CD4-positive, alpha-beta T cell treated with Interferon gamma for 1 hour (primary cell): ENCODE results near the gene TTC28.
"Not testable (repeated sequence)": the region's sequence is repeated elsewhere in the genome, so short reads cannot be mapped to it uniquely, and the experiment has no call there.

Experiments used
- DNase-seq: peaks from one replicate; pipeline ENCODE4 v3.0.0-alpha.2; 2020

Gene TTC28

DNA sequence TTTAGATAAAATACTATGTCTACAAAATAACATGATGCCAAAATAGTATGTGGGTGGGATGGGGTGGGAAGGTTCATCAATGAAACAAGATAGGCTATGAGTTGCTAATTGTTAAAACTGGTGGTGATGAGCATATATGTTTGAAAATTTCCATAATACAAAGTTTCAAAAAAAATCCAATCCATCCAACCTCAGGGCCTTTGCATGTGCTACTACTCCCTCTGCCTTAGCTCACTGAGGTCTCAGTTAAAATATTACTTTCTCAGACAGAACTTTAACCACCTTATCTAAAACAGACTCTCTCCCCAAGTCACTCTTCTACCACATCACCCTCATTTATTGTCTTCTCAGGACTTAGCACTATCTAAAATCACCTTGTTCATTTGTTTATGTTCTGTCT, 201.1 kb downstream of the TTC28 start:
- DNase-seq: no peak

DNA sequence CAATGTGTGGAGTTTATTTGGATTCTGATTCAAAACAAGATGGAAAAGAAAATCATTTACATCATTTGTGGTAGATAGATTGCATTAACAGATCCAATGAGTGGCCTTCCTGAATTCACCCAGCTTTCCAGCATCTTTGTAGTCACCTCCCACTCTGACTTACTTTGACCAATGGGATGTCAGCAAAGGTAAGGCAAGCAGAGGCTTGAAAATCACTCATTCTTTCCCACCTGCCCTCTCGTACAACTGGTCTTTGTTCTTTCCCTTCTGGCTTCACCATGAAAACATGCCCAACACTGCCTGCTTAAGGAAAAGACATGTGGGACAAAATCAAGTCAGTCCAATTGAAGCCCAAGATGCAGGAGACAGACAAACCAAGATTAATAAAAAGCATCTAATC, 202.1 kb downstream of the TTC28 start:
- DNase-seq: no peak

- no peak for DNase-seq
Measured at GRCh38 chr22:28474330-28474729, 205.3 kb downstream of the TTC28 start.

DNA sequence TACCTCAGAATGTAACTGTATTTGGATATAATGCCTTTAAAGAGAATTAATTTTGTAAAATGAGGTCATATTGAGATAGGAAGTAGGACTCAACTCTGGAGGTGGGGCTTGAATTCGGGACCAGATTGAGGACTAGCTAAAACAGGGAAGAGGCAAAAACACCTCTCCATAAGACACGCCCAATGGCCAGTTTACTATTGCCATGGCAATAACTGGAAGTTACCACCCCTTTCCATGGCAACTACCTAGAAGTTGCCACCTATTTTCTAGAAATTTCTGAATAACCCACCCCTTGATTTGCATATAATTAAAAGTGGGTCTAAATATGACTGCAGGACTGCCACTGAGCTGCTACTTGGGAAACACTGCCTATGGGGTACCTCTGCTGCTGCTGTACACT, 206.4 kb downstream of the TTC28 start:
- no peak for DNase-seq

- DNase-seq: not testable (repeated sequence)
Measured at GRCh38 chr22:28467055-28467454, 212.6 kb downstream of the TTC28 start.

GRCh38 chr22:28466399-28466798, 213.2 kb downstream of the TTC28 start:
- no peak for DNase-seq

DNA sequence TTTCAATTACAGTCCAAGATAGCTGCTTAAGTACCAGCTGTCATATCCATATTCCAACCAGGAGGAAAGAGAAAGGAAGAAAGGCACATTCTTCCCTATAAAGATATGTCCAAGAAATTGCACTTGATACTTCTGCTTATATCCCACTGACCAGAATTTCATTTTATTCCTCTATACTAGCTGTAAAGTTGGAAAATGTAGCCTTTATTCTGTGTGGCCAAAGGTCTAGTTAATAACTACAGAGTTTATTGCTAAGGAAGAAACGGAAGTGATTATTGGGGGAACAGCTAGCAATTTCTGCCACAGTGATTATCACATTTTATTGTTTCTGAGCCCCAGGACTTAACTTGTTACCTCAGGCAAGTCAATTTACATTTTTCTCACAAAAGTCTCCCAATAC, 213.8 kb downstream of the TTC28 start:
- DNase-seq: no peak

GRCh38 chr22:28464127-28464526, 215.5 kb downstream of the TTC28 start:
- no peak for DNase-seq

- not testable (repeated sequence) for DNase-seq
Measured at GRCh38 chr22:28463408-28463807, 216.2 kb downstream of the TTC28 start.

DNA sequence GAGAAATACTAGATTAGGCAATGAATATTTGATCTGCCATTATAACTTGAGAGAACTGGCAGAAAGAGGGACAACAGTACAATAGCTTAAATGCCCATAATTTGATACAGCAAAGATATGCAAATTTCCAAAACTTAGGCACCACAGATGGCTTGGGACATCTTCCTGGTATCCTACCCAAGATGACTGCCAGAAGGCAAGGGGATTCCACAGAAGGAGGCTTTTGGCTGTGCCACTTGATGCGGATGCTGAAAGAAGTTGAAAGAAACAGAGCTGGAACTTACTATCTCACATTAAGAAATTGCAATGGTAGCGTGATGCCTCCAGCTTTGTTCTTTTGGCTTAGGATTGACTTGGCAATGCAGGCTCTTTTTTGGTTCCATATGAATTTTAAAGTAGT, 216.7 kb downstream of the TTC28 start:
- no peak for DNase-seq

DNA sequence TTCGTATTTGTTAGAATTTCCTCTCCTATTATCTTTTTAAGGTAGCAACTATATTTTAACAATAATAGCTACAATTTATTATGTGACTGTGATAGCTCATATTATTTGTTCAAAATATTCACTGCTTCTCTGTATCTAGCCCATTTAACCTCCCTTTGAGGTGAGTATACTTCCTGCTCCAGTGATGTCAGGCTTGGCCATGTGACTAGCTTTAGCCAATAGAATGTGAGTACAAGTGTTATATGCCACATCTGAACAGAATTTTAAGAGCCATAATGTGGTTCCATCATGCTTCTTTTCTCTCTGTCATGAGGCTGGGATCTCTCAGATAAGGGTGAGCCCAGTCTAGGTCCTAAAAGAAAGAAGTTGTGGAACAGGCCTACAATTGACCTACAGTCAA, 217.6 kb downstream of the TTC28 start:
- DNase-seq: no peak

GRCh38 chr22:28454431-28455064, 225.1 kb downstream of the TTC28 start:
- DNase-seq: no peak

DNA sequence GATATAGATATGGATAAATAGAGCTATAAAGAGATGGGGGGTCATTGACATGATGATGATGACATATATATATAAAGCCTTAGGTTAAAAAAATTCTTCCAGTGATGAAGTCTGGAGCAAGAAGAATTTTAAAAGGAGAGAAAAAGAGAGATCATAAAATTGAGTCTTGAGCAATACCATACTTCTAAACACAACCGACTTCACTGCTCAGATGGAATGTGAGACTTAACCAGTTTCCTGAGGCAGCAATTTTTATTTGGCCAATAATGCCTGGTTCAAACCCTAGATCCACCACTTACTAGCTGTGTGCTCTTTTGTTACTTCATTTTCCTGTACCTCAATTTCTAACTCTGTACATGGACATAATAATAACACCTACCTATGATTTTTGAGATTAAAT, 229.5 kb downstream of the TTC28 start:
- no peak for DNase-seq

GRCh38 chr22:28449041-28449440, 230.6 kb downstream of the TTC28 start:
- no peak for DNase-seq

DNA sequence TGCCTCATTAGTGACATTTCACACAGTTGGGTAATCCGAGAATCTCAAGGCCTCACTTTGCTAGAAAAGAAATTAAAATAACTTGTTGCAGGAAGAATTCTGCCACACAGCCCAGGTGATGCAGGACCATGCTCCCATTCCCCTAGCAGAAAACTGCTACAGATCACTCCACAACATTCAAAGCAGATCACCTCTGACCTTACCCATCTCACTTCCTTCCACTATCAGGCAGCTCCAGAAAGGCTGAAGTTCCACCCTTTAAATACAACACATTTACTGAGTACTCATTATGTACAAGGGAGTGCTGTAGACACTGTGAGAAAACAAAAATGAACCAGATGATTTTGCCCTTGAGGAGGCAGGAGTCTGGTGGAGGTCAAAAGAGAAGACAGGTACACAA, 231.0 kb downstream of the TTC28 start:
- no peak for DNase-seq

DNA sequence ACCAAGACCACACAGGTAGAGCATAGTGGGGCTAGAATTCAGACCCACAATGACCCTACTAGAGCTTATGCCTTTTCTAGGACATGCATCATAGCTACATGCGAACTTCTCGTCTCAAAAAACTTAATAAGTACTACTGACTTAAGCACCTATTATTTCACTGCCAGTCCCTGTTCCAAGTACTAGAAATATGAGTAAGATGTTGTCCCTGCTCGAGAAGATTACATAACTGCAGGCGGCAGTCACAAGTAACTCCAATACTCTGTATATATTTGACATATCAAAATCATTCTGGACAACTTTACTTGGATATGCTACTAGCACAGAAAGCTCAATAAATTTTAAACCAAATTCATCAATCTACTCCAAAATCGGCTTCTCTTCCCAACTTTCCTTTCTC, 235.0 kb downstream of the TTC28 start:
- no peak for DNase-seq

DNA sequence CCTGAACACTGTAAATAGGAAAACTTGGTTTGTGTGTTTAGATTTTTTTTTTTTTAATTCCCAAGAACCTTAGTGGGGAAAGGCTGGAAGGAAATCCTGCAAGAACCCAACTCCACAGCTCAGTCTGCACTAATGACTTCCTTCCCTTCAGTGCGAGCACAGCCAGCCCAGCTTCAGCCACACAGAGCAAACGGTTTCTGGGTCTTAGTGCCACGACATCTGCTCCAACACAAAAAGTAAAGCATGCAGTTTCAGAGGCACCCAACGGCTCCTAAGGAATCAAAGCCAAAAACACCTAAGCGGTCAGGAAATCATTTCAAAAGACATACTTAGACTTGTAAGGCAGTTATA, 236.1 kb downstream of the TTC28 start:
- peak; percentile 2 for DNase-seq

DNA sequence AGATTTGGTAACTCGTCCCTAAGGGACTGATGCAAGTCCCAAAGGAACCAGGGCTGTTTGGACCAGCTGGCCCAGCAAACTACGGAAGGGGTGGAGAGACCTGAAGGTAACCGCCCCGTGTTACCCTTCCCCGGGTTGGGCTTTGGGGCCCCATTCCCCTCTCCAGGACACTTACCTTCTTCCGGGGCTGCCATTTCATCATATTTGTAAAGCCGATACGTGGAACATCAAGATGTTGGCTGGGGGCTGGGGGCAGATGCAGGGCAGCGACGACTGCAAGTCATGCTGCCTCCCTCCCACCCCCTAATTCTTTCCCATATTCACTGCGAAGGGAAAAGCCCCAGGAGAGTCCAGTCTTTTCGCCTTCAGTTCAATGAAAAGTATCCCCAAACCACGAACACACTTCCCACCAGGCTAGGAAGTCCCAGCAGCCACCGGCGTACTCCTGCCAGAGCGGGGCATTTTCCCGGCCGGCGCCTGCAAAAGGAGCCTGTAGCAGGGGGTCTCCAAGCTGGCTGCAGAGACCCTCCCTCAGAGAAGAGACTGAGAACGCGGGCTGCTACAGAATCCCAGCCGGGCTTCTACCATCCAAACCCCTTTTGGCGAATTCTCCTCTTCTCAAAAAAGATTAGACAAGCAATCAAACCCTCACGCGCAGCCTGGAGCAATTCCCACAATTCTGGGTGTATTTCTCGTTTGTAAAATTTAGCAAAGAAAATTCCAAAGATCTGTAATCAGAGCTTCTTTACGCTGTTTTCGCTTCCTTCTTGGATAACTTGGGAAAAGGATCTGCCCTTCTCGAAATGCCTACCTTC, 236.7 kb downstream of the TTC28 start:
- no peak for DNase-seq

- DNase-seq: peak; percentile 63
Measured at GRCh38 chr22:28442264-28442710, 237.4 kb downstream of the TTC28 start.

DNA sequence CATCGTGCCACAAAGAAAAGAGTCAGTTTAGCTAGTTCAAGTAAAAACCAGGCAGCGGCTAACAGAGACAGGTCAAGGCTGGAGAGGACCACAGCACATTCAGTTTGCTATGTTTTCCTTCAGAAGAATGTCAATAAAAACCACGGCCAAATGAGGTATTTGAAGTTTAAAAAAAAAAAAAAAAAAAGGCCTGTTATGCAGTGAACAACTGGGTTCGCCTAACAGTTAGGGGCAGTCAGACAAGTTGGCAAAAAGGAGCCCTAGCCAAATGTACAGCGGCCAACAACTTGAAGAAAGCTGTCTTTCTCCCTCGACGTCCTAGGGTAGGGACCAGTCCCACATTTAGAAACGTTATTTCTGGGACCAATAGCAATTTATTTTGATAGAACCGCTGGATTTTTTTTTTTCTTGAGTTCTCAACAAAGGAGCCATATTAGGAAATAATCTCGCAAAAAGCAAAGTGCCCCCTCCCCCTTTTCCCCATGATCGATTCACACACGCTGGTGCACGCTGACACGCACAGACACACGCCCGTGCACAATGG, 237.8 kb downstream of the TTC28 start:
- DNase-seq: no peak

GRCh38 chr22:28440592-28441390, 238.8 kb downstream of the TTC28 start:
- no peak for DNase-seq

DNA sequence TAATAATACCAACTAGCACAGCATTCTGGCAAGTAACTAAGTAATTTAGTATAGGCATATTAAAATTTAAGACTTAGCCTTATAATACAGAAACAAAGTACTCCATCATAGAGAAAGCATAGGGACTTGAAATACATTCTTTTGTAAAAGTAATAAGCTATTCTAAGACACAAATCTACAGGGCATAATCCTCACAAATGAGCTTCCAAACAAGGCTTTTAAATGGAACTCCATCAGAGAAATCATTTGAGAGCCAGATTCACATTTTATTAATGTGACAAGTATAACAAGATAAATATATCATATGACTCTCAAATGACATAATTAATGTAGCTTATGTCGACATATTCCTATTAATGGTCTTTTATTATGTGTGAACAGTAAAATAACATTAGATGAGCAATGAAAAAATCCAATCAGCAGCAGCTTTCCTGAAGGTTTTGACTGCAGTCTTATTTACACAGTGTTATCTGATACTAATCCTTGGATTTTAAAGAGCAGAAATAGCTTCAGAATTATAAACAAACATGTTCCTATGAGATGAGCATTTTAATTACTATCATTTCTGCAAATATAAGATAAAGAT, 241.4 kb downstream of the TTC28 start:
- no peak for DNase-seq

GRCh38 chr22:28435982-28436381, 243.7 kb downstream of the TTC28 start:
- DNase-seq: no peak
